ENCODE results near the gene SPATA33. TPM values are rescaled to one million over a fixed set of nuclear protein-coding genes. Genes with fewer than 3 reads are reported as not detected.

Gene SPATA33
- total RNA-seq, 1 experiment from 2014 or later = 17.4 TPM

DNA sequence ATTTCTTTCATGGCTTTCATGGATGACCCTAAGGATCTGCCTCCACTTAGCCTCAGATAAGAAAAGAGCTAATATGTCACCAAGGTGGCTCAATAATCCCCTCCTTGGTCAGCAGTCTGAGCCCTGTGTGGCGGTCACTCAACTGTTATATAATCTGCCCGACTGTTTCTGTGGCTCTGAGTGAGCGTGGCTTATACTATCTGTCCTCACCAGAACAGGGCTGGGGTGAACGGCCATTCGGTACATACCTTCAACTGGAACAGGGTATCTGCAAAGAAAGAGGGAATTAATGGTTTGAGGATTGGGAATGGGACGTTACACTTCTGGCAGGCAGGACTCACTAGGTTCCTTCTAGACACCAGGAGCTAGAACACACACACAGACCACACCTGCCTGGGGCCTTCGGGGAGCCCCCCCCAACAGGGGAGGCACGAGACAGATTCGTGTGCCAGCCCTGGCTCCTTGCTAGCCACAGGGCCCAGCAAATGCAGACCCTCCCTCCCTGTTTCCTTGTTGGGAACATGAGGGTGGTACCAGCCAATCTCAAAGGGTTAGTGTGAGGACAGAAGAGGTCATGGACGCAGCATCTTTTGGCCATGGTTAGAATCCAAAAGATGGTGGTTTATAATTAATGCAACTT lies 3.9 kb upstream of the SPATA33 start:
- Histone ChIP-seq H3K9me3 (ENCODE audit: control insufficient read depth, low read depth, low read length) (no peaks in the 10 kb centered on the region), H4K91ac (ENCODE audit: insufficient read length, low read depth, low read length) (no peak overlapping the region), H3K4me2 (ENCODE audit: insufficient read depth, insufficient read length, low read length) (no peak overlapping the region), H3K27ac (ENCODE audit: insufficient read length, low read depth, low read length) (no peak overlapping the region), H3K14ac (ENCODE audit: insufficient read depth, low read length) (no peak overlapping the region), H2BK12ac (ENCODE audit: insufficient read length, low read depth, low read length) (no peak overlapping the region), H4K8ac (replicated peaks; ENCODE audit: insufficient read length, low read depth, low read length) (no peak overlapping the region), H3T11ph (ENCODE audit: low read length) (no peak overlapping the region), H3K27me3 (ENCODE audit: insufficient read depth, low read length) (no peaks in the 10 kb centered on the region), H2AFZ (ENCODE audit: low read length) (no peak overlapping the region), H3K9ac (ENCODE audit: extremely low read depth, insufficient read length, low read length) (no peak overlapping the region), H3K4me1 (ENCODE audit: insufficient read depth, low read length) (no peaks in the 10 kb centered on the region), H2BK120ac (ENCODE audit: low read depth, low read length, poor library complexity, severe bottlenecking) (no peak overlapping the region), H3K18ac (ENCODE audit: insufficient read length, low read depth, low read length) (no peak overlapping the region), H3K4ac (ENCODE audit: low read depth, low read length) (no peak overlapping the region), H3K56ac (ENCODE audit: insufficient read length, low read depth, low read length) (no peak overlapping the region), H2AK5ac (ENCODE audit: insufficient read length, low read length) (no peak overlapping the region), H2BK5ac (ENCODE audit: insufficient read length, low read length) (no peak overlapping the region), H4K20me1 (ENCODE audit: control insufficient read depth, insufficient read depth, insufficient read length) (no peaks in the 10 kb centered on the region), H4K5ac (ENCODE audit: insufficient read length, low read depth, low read length) (no peak overlapping the region), H2BK20ac (ENCODE audit: low read depth, low read length, poor library complexity, severe bottlenecking) (no peak overlapping the region), H3K23me2 (ENCODE audit: insufficient read length, low read depth, low read length, poor library complexity, severe bottlenecking) (peaks cover 7% of the 10 kb centered on the region), H3K79me2 (ENCODE audit: insufficient read depth, low read length) (peaks cover 5% of the 10 kb centered on the region; the same call in 1 of the 2 replicates), H2BK15ac (ENCODE audit: low read depth, low read length) (no peak overlapping the region), H3K79me1 (ENCODE audit: insufficient read depth, low read depth, low read length, poor library complexity, severe bottlenecking) (peaks cover 2% of the 10 kb centered on the region), H3K23ac (ENCODE audit: insufficient read length, low read depth, low read length) (no peak overlapping the region)
- Mint-ChIP-seq H3K9me3 (no peaks in the 10 kb centered on the region; a peak in 2 of 5 replicates), H3K27me3 (ENCODE audit: low read depth) (peaks cover 2% of the 10 kb centered on the region; the same call in 1 of the 2 replicates), H3K4me1 (peaks cover 9 to 13% of the 10 kb centered on the region in 2 experiments), H3K36me3 (ENCODE audit: insufficient read depth in 1 of 3, low read depth in 3 of 3) (peaks cover 11 to 36% (median 29%) of the 10 kb centered on the region in 3 experiments; a peak in 6 of 7 replicates), H3K27ac (no peak overlapping the region), H3K4me3 (no peak overlapping the region)
- no peak for DNase-seq
- TF ChIP-seq CTCF (conservative IDR thresholded peaks at IDR 0.05) = no peak
- WGBS (ENCODE audit: extremely low coverage, insufficient read length, low lambda C conversion rate) = no CpG with 5 or more reads among the region's 10 CpGs
